Activated CD8-positive, alpha-beta memory T cell treated with anti-CD3 and anti-CD28 coated beads, Interleukin-2, amount 50 U/mL, for 4 hours (primary cell): Measurements from ENCODE around the gene AHCTF1.
"Not testable (repeated sequence)": the region's sequence is repeated elsewhere in the genome, so short reads cannot be mapped to it uniquely, and the experiment has no call there.

Experiments
- DNase-seq: peaks from one replicate; pipeline ENCODE4 v3.0.0-alpha.2; 2020

The AHCTF1 gene

GRCh38 chr1:246921481-246921880, 10.3 kb downstream of the AHCTF1 start:
- no peak for DNase-seq

- DNase-seq, result no peak
Observed at GRCh38 chr1:246919902-246920301, 11.8 kb downstream of the AHCTF1 start.

- not testable (repeated sequence) for DNase-seq
Observed at GRCh38 chr1:246916026-246916923, 15.5 kb downstream of the AHCTF1 start.

- no peak for DNase-seq
Observed at GRCh38 chr1:246907472-246907871, 24.3 kb downstream of the AHCTF1 start.

GRCh38 chr1:246906833-246907232, 24.9 kb downstream of the AHCTF1 start:
- no peak for DNase-seq

- DNase-seq, result no peak
Observed at GRCh38 chr1:246901874-246902273, 29.9 kb downstream of the AHCTF1 start.

GRCh38 chr1:246897302-246897701, 34.4 kb downstream of the AHCTF1 start:
- DNase-seq, result no peak

- no peak for DNase-seq
Observed at GRCh38 chr1:246893191-246893939, 38.4 kb downstream of the AHCTF1 start.

GRCh38 chr1:246891105-246891504, 40.6 kb downstream of the AHCTF1 start:
- no peak for DNase-seq

- no peak for DNase-seq
Observed at GRCh38 chr1:246888522-246888921, 43.2 kb downstream of the AHCTF1 start.

GRCh38 chr1:246885389-246885788, 46.4 kb downstream of the AHCTF1 start:
- DNase-seq, result not testable (repeated sequence)

GRCh38 chr1:246878551-246878950, 53.2 kb downstream of the AHCTF1 start:
- no peak for DNase-seq

GRCh38 chr1:246876431-246876830, 55.3 kb downstream of the AHCTF1 start:
- no peak for DNase-seq

GRCh38 chr1:246875041-246876026, 56.4 kb downstream of the AHCTF1 start:
- DNase-seq, result no peak

- DNase-seq, result no peak
Observed at GRCh38 chr1:246865921-246866320, 65.8 kb downstream of the AHCTF1 start.

GRCh38 chr1:246863791-246864190, 68.0 kb downstream of the AHCTF1 start:
- not testable (repeated sequence) for DNase-seq

- DNase-seq, result no peak
Observed at GRCh38 chr1:246860401-246860800, 71.3 kb downstream of the AHCTF1 start.

GRCh38 chr1:246856371-246856770, 75.4 kb downstream of the AHCTF1 start:
- no peak for DNase-seq

- DNase-seq, result not testable (repeated sequence)
Observed at GRCh38 chr1:246850640-246851039, 81.1 kb downstream of the AHCTF1 start.

GRCh38 chr1:246843876-246844275, 87.9 kb downstream of the AHCTF1 start:
- DNase-seq, result no peak

- DNase-seq, result not testable (repeated sequence)
Observed at GRCh38 chr1:246840761-246841160, 91.0 kb downstream of the AHCTF1 start.

GRCh38 chr1:246838118-246838456, 93.7 kb downstream of the AHCTF1 start:
- DNase-seq, result no peak
